ENCODE data around the gene FRAS1.

The FRAS1 gene

DNA sequence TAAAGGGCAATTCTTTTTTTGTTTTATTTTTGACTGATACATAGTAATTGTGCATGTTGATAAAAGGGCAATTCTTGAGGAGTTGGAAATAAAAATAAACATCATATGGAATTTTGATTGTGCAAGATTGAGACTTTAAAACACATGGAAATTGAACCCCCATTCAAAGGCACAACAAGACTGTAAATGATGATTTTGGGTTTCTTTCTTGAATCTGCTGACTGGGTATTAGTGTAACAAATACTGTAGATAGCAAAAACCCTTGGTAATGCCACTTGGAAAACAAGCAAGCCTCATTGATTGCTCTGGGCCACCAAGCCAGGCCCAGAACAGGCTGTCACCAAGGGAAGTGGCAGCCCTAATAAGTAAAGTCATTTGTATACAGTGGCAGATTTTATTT, 421.4 kb downstream of the FRAS1 start:
- Histone ChIP-seq H3K9me3 (no peaks in the 10 kb centered on the region), H3K27ac (no peak overlapping the region), H3K27me3 (peaks cover 5% of the 10 kb centered on the region), H3K36me3 (no peaks in the 10 kb centered on the region), H3K4me1 (ENCODE audit: control insufficient read depth in 1 of 2, insufficient read depth in 1 of 2, low read depth in 1 of 2, low read length in 1 of 2) (no peaks in the 10 kb centered on the region), H3K4me3 (ENCODE audit: low read depth in 1 of 2, low read length in 1 of 2) (no peak overlapping the region)
- TF ChIP-seq CTCF (IDR thresholded peaks at IDR 0.05): no peak

- Histone ChIP-seq H3K27ac (no peak overlapping the region), H3K4me3 (ENCODE audit: low read depth in 1 of 2, low read length in 1 of 2) (no peak overlapping the region), H3K36me3 (no peaks in the 10 kb centered on the region), H3K27me3 (no peaks in the 10 kb centered on the region), H3K4me1 (ENCODE audit: control insufficient read depth in 1 of 2, insufficient read depth in 1 of 2, low read depth in 1 of 2, low read length in 1 of 2) (no peaks in the 10 kb centered on the region), H3K9me3 (no peaks in the 10 kb centered on the region)
- no peak for TF ChIP-seq CTCF (IDR thresholded peaks at IDR 0.05)
Measured at GRCh38 chr4:78480286-78480685, 423.2 kb downstream of the FRAS1 start.

DNA sequence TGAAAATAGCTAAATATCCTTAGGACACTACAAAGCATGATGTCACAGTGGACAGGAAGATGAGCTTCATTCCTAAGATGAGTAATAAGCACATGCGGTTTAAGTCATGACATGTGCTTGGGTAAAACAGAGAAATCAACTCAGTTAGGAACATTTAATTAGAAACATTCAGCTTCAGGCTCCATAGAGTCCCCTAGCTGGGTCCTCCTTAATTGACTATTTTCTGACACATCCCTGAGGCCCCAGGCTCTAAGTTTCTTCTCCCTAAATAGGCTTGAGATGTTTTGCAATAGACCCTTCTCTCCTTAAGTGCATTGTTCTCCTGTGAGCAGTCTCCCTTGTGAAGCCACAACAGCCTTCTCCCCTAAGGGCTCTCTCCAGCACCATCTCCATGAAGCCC, 424.1 kb downstream of the FRAS1 start:
- no peak for TF ChIP-seq CTCF (IDR thresholded peaks at IDR 0.05)
- no peaks in the 10 kb centered on the region for H3K9me3 ChIP-seq
- no peaks in the 10 kb centered on the region for H3K36me3 ChIP-seq
- H3K4me3 ChIP-seq (ENCODE audit: low read depth in 1 of 2, low read length in 1 of 2): no peak overlapping the region
- H3K27ac ChIP-seq: no peak overlapping the region
- no peaks in the 10 kb centered on the region for H3K27me3 ChIP-seq
- H3K4me1 ChIP-seq (ENCODE audit: control insufficient read depth in 1 of 2, insufficient read depth in 1 of 2, low read depth in 1 of 2, low read length in 1 of 2): no peaks in the 10 kb centered on the region

DNA sequence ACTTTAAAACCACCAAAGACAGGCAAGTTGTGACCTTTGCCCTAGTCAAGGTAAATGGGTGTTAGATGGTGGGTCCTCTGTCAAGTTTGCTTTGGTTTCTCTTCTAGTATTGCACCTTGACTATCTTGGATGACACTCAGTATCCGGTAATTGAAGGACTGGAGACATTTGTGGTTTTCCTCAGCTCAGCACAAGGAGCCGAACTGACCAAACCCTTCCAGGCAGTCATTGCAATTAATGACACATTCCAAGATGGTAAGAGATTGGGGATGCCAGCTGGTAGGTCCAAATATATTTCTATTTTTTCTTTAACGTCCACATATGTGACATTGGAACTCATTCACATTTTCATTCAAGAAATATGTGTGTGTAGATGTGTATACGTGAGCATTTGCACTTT, 425.2 kb downstream of the FRAS1 start:
- no peaks in the 10 kb centered on the region for H3K27me3 ChIP-seq
- H3K4me3 ChIP-seq (ENCODE audit: low read depth in 1 of 2, low read length in 1 of 2): no peak overlapping the region
- TF ChIP-seq CTCF (IDR thresholded peaks at IDR 0.05): no peak
- no peaks in the 10 kb centered on the region for H3K36me3 ChIP-seq
- no peak overlapping the region for H3K27ac ChIP-seq
- no peaks in the 10 kb centered on the region for H3K4me1 ChIP-seq (ENCODE audit: control insufficient read depth in 1 of 2, insufficient read depth in 1 of 2, low read depth in 1 of 2, low read length in 1 of 2)
- no peaks in the 10 kb centered on the region for H3K9me3 ChIP-seq

DNA sequence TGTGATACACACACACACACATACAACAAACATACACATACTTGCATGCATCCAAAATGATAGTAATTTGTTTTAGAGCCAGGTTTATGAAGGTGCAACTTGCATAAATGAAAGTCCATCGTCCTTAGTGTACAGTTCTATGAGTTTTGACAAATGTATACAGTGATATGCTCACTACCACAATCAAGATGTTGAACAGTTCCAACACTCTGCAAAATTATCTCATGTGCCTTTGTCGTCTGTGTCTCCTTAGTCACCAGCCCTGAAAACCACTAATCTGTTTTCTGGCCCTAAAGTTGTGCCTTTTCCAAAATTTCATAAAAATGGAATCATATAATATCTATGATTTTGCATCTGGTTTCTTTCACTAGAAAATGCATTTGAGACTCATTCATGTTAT, 426.7 kb downstream of the FRAS1 start:
- Histone ChIP-seq H3K27ac (no peak overlapping the region), H3K36me3 (no peaks in the 10 kb centered on the region), H3K4me1 (ENCODE audit: control insufficient read depth in 1 of 2, insufficient read depth in 1 of 2, low read depth in 1 of 2, low read length in 1 of 2) (no peaks in the 10 kb centered on the region), H3K9me3 (no peaks in the 10 kb centered on the region), H3K4me3 (ENCODE audit: low read depth in 1 of 2, low read length in 1 of 2) (no peak overlapping the region), H3K27me3 (no peaks in the 10 kb centered on the region)
- TF ChIP-seq CTCF (IDR thresholded peaks at IDR 0.05): no peak

DNA sequence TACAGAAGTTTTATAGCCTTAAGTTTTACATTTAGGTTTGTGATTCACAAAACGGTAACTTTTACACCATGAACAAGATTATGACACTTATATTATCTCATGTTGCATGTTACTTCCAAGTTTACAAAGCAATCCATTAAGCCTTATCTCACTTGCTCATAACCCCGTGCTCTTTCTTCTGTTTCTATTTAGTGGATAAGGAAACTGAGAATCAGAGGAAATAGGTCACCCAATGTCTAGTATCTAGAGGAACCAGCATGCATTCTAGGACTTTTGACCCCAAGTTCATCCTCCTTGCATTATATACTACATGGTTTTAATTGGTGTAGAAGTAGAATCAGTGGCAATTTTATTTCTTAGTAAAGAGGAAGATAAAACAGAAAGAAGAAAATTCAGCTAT, 427.5 kb downstream of the FRAS1 start:
- Histone ChIP-seq H3K4me1 (ENCODE audit: control insufficient read depth in 1 of 2, insufficient read depth in 1 of 2, low read depth in 1 of 2, low read length in 1 of 2) (no peaks in the 10 kb centered on the region), H3K9me3 (no peaks in the 10 kb centered on the region), H3K36me3 (no peaks in the 10 kb centered on the region), H3K27ac (no peak overlapping the region), H3K4me3 (ENCODE audit: low read depth in 1 of 2, low read length in 1 of 2) (no peak overlapping the region), H3K27me3 (no peaks in the 10 kb centered on the region)
- no peak for TF ChIP-seq CTCF (IDR thresholded peaks at IDR 0.05)
